ENCODE results near the gene CD300H.

- TF ChIP-seq POLR2A (IDR thresholded peaks at IDR 0.05; ENCODE audit: low read depth, low read length) = no peak
- TF ChIP-seq POLR2AphosphoS5 (IDR thresholded peaks at IDR 0.05; ENCODE audit: low read depth, low read length) = no peak
These were observed 29.9 kb upstream of the CD300H start for GRCh38 chr17:74597069-74597790.

Data from GM12892 (cell line).